IMR-90 (cell line): ENCODE data around the gene KCNT2. TPM values are rescaled to one million over a fixed set of nuclear protein-coding genes. Genes with fewer than 3 reads are reported as not detected.

Experiments used
- ATAC-seq: fragments of 200-7000 bp; cut with Tn5 transposase; 2 replicates; pipeline ENCODE4 v1.9.1; 2020; ENCODE audit warnings: low read depth, mild to moderate bottlenecking, moderate library complexity
- BruUV-seq: library from RNA; stranded (reverse); fragments of 400-500 nt; replicated peaks from 2 replicates; lab custom pipeline; 2021; lab: Mats Ljungman, UMichigan
- CTCF ChIA-PET: fragments of 300-600 bp; formaldehyde crosslinking; extraction: SDS; loops from one replicate; lab custom pipeline; 2021; ENCODE audit warnings: antibody characterized with exemption; lab: Yijun Ruan, JAX
- POLR2A ChIA-PET: fragments of 300-600 bp; sonication (Branson Sonifier 250); formaldehyde crosslinking; loops from one replicate; lab custom pipeline; 2022; ENCODE audit warnings: antibody characterized with exemption; ENCODE audit not compliant: unreplicated experiment; lab: Charles Lee
- DNase-seq: peaks from one replicate; pipeline ENCODE4 v3.0.0; 2013
- H2AFZ ChIP-seq: replicated peaks from 2 replicates; pipeline ENCODE3; 2013; ENCODE audit warnings: low read length, mild to moderate bottlenecking; ENCODE audit not compliant: poor library complexity
- H2AK5ac ChIP-seq: 2 replicates; pipeline ENCODE4 v1.6.1; 2013; ENCODE audit warnings: low read depth, low read length, inconsistent platforms
- H2AK9ac ChIP-seq: replicated peaks from 2 replicates; pipeline ENCODE3; 2013; ENCODE audit warnings: mild to moderate bottlenecking, low read depth, low read length, moderate library complexity; ENCODE audit not compliant: poor library complexity
- H2BK120ac ChIP-seq: 2 replicates; pipeline ENCODE4 v1.6.1; 2013; ENCODE audit warnings: low read depth, low read length, inconsistent platforms
- H2BK15ac ChIP-seq: 3 replicates; pipeline ENCODE4 v1.6.1; 2013; ENCODE audit warnings: low read depth, low read length, inconsistent platforms
- H2BK20ac ChIP-seq: 2 replicates; pipeline ENCODE4 v1.6.1; 2013; ENCODE audit warnings: low read depth, mild to moderate bottlenecking, inconsistent platforms, low read length, moderate library complexity
- H2BK5ac ChIP-seq: 2 replicates; pipeline ENCODE4 v1.6.1; 2013; ENCODE audit warnings: mild to moderate bottlenecking, low read depth, low read length, inconsistent platforms; ENCODE audit not compliant: poor library complexity, severe bottlenecking
- H3K14ac ChIP-seq: replicated peaks from 2 replicates; pipeline ENCODE4 v1.6.1; 2013; ENCODE audit warnings: low read depth, low read length, inconsistent platforms
- H3K18ac ChIP-seq: 2 replicates; pipeline ENCODE4 v1.6.1; 2013; ENCODE audit warnings: low read depth, low read length, control low read depth
- H3K23ac ChIP-seq: 2 replicates; pipeline ENCODE4 v1.6.1; 2013; ENCODE audit warnings: low read depth, low read length, inconsistent platforms
- H3K27ac ChIP-seq: 2 replicates; pipeline ENCODE4 v1.5.1; 2013; ENCODE audit warnings: mild to moderate bottlenecking, control low read depth, low read length; ENCODE audit not compliant: insufficient read depth
- H3K27me3 ChIP-seq: 2 replicates; pipeline ENCODE4 v1.6.1; 2013; ENCODE audit warnings: low read length; ENCODE audit not compliant: control insufficient read depth, insufficient read depth
- H3K36me3 ChIP-seq: 2 replicates; pipeline ENCODE4 v1.6.1; 2013; ENCODE audit warnings: low read length, mixed read lengths; ENCODE audit not compliant: control insufficient read depth, insufficient read depth
- H3K4ac ChIP-seq: 2 replicates; pipeline ENCODE4 v1.6.1; 2013; ENCODE audit warnings: low read depth, low read length, inconsistent platforms
- H3K4me1 ChIP-seq: 2 replicates; pipeline ENCODE4 v1.6.1; 2013; ENCODE audit warnings: low read length, mixed read lengths; ENCODE audit not compliant: control insufficient read depth, insufficient read depth
- H3K4me2 ChIP-seq: 2 replicates; pipeline ENCODE4 v1.6.1; 2013; ENCODE audit warnings: low read depth, mild to moderate bottlenecking, control low read depth, low read length, moderate library complexity
- H3K4me3 ChIP-seq: 2 replicates; pipeline ENCODE4 v1.5.1; 2013; ENCODE audit warnings: low read depth, mild to moderate bottlenecking, control low read depth, low read length, moderate library complexity; ENCODE audit not compliant: insufficient read depth
- H3K56ac ChIP-seq: 2 replicates; pipeline ENCODE4 v1.6.1; 2013; ENCODE audit warnings: low read length, inconsistent platforms; ENCODE audit not compliant: insufficient read depth; ENCODE audit errors: extremely low read depth
- H3K79me1 ChIP-seq, 2 experiments: 2 replicates each; pipeline ENCODE4 v1.6.1; 2013; ENCODE audit warnings: low read length in 2 of 2, inconsistent platforms in 1 of 2, low read depth in 1 of 2
- H3K9ac ChIP-seq: 2 replicates; pipeline ENCODE4 v1.6.1; 2013; ENCODE audit warnings: low read depth, low read length, control low read depth
- H3K9me1 ChIP-seq: 2 replicates; pipeline ENCODE4 v1.6.1; 2013; ENCODE audit warnings: low read length, inconsistent platforms; ENCODE audit not compliant: insufficient read depth
- H3K9me3 ChIP-seq: 2 replicates; pipeline ENCODE4 v1.6.1; 2013; ENCODE audit warnings: low read length; ENCODE audit not compliant: control insufficient read depth, insufficient read depth
- H4K20me1 ChIP-seq: 2 replicates; pipeline ENCODE4 v1.6.1; 2013; ENCODE audit warnings: low read length, inconsistent platforms; ENCODE audit not compliant: insufficient read depth
- H4K5ac ChIP-seq: 2 replicates; pipeline ENCODE4 v1.6.1; 2013; ENCODE audit warnings: mild to moderate bottlenecking, low read depth, low read length, control low read depth
- H4K8ac ChIP-seq, 2 experiments: 2 replicates each; pipeline ENCODE4 v1.6.1; 2013; ENCODE audit warnings: low read depth in 2 of 2, low read length in 2 of 2, control low read depth in 1 of 2, inconsistent platforms in 1 of 2
- H4K91ac ChIP-seq: 2 replicates; pipeline ENCODE4 v1.6.1; 2013; ENCODE audit warnings: low read depth, low read length, inconsistent platforms; ENCODE audit not compliant: insufficient read depth
- MAZ ChIP-seq: IDR thresholded peaks from 2 replicates; pipeline ENCODE4 v1.6.1; 2012; ENCODE audit warnings: low read depth, mild to moderate bottlenecking, low read length, improper control_type of control experiment, moderate library complexity, borderline replicate concordance
- NFE2L2 ChIP-seq: fragments of 150-350 bp; IDR thresholded peaks from 2 replicates; pipeline ENCODE4 v1.6.1; 2016; ENCODE audit warnings: low read depth, mild to moderate bottlenecking, low read length
- RFX5 ChIP-seq: IDR thresholded peaks from 2 replicates; pipeline ENCODE4 v1.8.0; 2012; ENCODE audit warnings: low read depth, mild to moderate bottlenecking, low read length, moderate library complexity
- WGBS, 2 experiments: methylation state at CpG; one replicate each; pipeline versions ENCODE4 v1.1.5 to v1.1.7; 2013; ENCODE audit warnings: missing lambda C conversion rate in 2 of 2; ENCODE audit not compliant: insufficient read length in 1 of 2; ENCODE audit errors: extremely low coverage in 2 of 2; 5-methylcytosine and 5-hydroxymethylcytosine counted together
- dilution Hi-C: fragments of 300-500 bp; cut with HindIII; formaldehyde crosslinking; loops from one replicate; pipeline ENCODE4 v1.14.3; 2018; ENCODE audit warnings: low sequenced_read_pairs; ENCODE audit not compliant: unreplicated experiment
- in situ Hi-C: fragments of 300-500 bp; cut with MboI; formaldehyde crosslinking; loops from 3 replicates; pipeline ENCODE4 v1.14.3; 2019; ENCODE audit warnings: low sequenced_read_pairs, inconsistent platforms, mixed read lengths
- intact Hi-C: fragments of 100-400 bp; cut with micrococcal nuclease; formaldehyde crosslinking; loops from 2 replicates; pipeline ENCODE4 v1.10.0; 2022
- polyA plus RNA-seq, 3 experiments: library from polyadenylated mRNA; depleted of rRNA; stranded (reverse); fragments of >200 nt; gene quantifications; 2 replicates each; pipeline ENCODE4 v1.2.3, GENCODE V29; 2012; ENCODE audit warnings: low replicate concordance in 1 of 3
- total RNA-seq: library from RNA; depleted of rRNA; stranded (reverse); fragments of >200 nt; gene quantifications from 2 replicates; pipeline ENCODE4 v1.2.3, GENCODE V29; 2012

KCNT2 gene
- total and polyA plus RNA-seq, 2 of the 4 experiments (the other 2 are of a cell fraction), result 0.22 to 0.72 TPM

DNA sequence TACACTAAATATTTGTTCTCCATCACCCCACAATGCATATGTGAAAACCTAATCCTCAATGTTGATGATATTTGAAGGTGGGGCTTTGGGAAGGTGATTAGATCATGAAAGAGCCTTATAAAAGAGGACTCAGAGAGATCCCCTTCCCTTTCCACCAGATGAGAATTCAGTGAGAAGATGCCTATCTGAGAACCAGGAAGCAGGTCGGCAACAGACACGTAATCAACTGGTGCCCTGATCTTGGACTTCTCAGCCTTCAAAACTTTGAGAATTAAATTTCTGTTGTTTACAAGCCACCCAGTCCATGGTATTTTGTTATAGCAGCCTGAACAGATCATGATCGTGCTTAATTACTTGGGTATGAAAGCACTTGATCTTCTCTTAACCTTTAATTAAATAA, 329.4 kb downstream of the KCNT2 start:
- H2AFZ ChIP-seq, result no peak overlapping the region
- H3K4ac ChIP-seq, result no peak overlapping the region
- H3K4me1 ChIP-seq, result no peaks in the 10 kb centered on the region
- TF ChIP-seq NFE2L2 (no peak), MAZ (no peak), RFX5 (no peak)
- H4K5ac ChIP-seq, result no peak overlapping the region
- no CpG with 5 or more reads among the region's 3 CpGs for WGBS, 2 experiments
- no peak overlapping the region for H3K14ac ChIP-seq
- no peak overlapping the region for H3K4me2 ChIP-seq
- CTCF ChIA-PET, result no interaction called here
- no peaks in the 10 kb centered on the region for H3K79me1 ChIP-seq
- intact Hi-C loops (no loop called here), in situ Hi-C loops (no loop called here), dilution Hi-C loops (no loop called here)
- BruUV-seq, result no TSS peak
- H4K91ac ChIP-seq, result no peak overlapping the region
- H3K9me1 ChIP-seq, result no peaks in the 10 kb centered on the region
- no peak overlapping the region for H2BK15ac ChIP-seq
- no peaks in the 10 kb centered on the region for H3K36me3 ChIP-seq
- no peak overlapping the region for H2BK20ac ChIP-seq
- no peak overlapping the region for H3K23ac ChIP-seq
- no peak overlapping the region for H2AK5ac ChIP-seq
- no peak overlapping the region for H4K8ac ChIP-seq
- H2AK9ac ChIP-seq, result no peak overlapping the region
- DNase-seq, result no peak
- H3K9ac ChIP-seq, result no peak overlapping the region
- no peak overlapping the region for H2BK120ac ChIP-seq
- no peak overlapping the region for H3K27ac ChIP-seq
- no peak overlapping the region for H2BK5ac ChIP-seq
- H3K56ac ChIP-seq, result no peak overlapping the region
- H3K9me3 ChIP-seq, result no peaks in the 10 kb centered on the region
- H3K27me3 ChIP-seq, result no peaks in the 10 kb centered on the region
- POLR2A ChIA-PET, result no interaction called here
- no peak overlapping the region for H3K4me3 ChIP-seq
- no peak overlapping the region for H3K18ac ChIP-seq
- no peaks in the 10 kb centered on the region for H4K20me1 ChIP-seq
- no peak for ATAC-seq
